Measurements from ENCODE around the gene KLHL30.

DNA sequence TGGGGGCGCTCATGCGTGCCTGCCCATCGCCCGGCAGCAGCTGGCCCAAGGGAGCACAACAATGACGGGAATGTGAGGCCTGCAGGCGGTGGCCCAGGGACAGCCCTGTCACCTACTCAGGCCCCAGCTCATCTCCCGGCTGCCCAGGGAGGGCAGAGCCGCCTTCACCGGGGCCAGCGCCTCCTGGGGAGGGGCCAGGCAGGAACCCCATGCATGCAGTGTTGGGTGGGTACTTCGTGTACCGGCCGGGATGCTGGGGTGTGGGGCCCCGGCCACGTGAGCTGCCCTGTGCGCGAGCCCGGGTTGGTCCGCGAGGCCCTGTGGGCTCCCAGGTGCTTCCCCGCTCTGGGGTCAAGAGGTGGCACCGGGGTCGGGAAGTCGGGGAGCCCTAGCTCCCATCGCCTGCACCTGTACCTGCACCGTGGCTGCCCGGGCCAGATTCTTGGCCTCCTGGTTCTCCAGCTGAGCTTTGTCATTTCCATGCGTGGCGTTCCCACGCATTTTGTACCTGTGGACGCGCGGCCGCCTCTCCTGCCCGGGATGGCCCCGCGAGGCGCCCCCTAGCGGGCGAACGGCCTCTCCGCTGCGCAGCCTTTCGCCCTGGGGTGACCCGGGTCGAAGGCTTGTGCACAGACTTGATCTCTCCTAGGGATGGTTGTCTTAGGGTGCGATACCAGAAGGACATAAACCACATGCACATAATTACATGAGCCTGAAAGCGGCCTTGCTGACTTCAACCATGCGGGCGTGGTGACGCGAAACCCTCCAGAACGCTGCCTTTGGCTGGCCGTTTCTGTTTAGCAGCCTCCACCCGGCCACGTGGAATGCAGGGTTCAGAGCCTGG lies 950 bp downstream of the KLHL30 start:
- TF ChIP-seq, protein P1, sequence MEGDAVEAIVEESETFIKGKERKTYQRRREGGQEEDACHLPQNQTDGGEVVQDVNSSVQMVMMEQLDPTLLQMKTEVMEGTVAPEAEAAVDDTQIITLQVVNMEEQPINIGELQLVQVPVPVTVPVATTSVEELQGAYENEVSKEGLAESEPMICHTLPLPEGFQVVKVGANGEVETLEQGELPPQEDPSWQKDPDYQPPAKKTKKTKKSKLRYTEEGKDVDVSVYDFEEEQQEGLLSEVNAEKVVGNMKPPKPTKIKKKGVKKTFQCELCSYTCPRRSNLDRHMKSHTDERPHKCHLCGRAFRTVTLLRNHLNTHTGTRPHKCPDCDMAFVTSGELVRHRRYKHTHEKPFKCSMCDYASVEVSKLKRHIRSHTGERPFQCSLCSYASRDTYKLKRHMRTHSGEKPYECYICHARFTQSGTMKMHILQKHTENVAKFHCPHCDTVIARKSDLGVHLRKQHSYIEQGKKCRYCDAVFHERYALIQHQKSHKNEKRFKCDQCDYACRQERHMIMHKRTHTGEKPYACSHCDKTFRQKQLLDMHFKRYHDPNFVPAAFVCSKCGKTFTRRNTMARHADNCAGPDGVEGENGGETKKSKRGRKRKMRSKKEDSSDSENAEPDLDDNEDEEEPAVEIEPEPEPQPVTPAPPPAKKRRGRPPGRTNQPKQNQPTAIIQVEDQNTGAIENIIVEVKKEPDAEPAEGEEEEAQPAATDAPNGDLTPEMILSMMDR (conservative IDR thresholded peaks at IDR 0.05 in 1 of 2, IDR thresholded peaks at IDR 0.05 in 1 of 2; ENCODE audit: low read depth in 1 of 2, low read length in 2 of 2), result peak; percentile 14 to 32
- no peak for TF ChIP-seq EZH2 (IDR thresholded peaks at IDR 0.05; ENCODE audit: low read length, missing control alignments)
